K562 (cell line): Measurements from ENCODE around the gene MINK1. TPM values are rescaled to one million over a fixed set of nuclear protein-coding genes. Genes with fewer than 3 reads are reported as not detected.
A peak's percentile ranks its signal among the peaks of the same experiment; 100 is the strongest.

ENCODE experiments used
- ATF2 ChIP-seq: sonication (generic); formaldehyde crosslinking; IDR thresholded peaks from 2 replicates; pipeline ENCODE4 v1.8.1; 2022; ENCODE audit warnings: missing genetic modification reagents
- CBX3 ChIP-seq, 2 experiments: IDR thresholded peaks; 1 replicate in 1 of 2; 2 replicates in 1 of 2; pipeline ENCODE4 v1.6.1; 2012; ENCODE audit warnings: inconsistent platforms in 2 of 2, low read length in 2 of 2, borderline replicate concordance in 1 of 2, control low read depth in 1 of 2
- CREB1 ChIP-seq, 2 experiments: sonication (generic) in 1 of 2; formaldehyde crosslinking in 1 of 2; IDR thresholded peaks; 2 replicates each; pipeline versions ENCODE4 v1.6.1 to v1.8.0; 2012 to 2022; ENCODE audit warnings: inconsistent platforms in 1 of 2, mild to moderate bottlenecking in 1 of 2, missing genetic modification reagents in 1 of 2, moderate library complexity in 1 of 2
- CTCFL ChIP-seq: IDR thresholded peaks from 2 replicates; pipeline ENCODE4 v1.6.1; 2011; ENCODE audit warnings: borderline replicate concordance, low read depth, mild to moderate bottlenecking, moderate library complexity, low read length; ENCODE audit not compliant: insufficient read depth, poor library complexity, severe bottlenecking
- E2F1 ChIP-seq: sonication (generic); formaldehyde crosslinking; IDR thresholded peaks from 2 replicates; pipeline ENCODE4 v1.8.1; 2023; ENCODE audit warnings: mild to moderate bottlenecking, missing genetic modification reagents, moderate library complexity
- FOXA3 ChIP-seq, 2 experiments: fragments of 450-650 bp in 1 of 2; sonication (generic) in 1 of 2; formaldehyde crosslinking; IDR thresholded peaks in 1 of 2; conservative IDR thresholded peaks in 1 of 2; 2 replicates each; pipeline versions ENCODE4 v1.4.0 to v1.8.0; 2020 to 2022; ENCODE audit warnings: mild to moderate bottlenecking in 2 of 2, missing genetic modification reagents in 1 of 2
- GATA2 ChIP-seq: sonication (generic); formaldehyde crosslinking; IDR thresholded peaks from 2 replicates; pipeline ENCODE4 v1.4.0; 2020; ENCODE audit warnings: mild to moderate bottlenecking, missing genetic modification reagents
- HCFC1 ChIP-seq: IDR thresholded peaks from 2 replicates; pipeline ENCODE4 v1.6.1; 2012; ENCODE audit warnings: low read depth, low read length, improper control_type of control experiment
- HMG20B ChIP-seq: fragments of 250-450 bp; sonication (Bioruptor Pico); IDR thresholded peaks from 2 replicates; pipeline ENCODE4 v1.5.0; 2021; ENCODE audit warnings: mild to moderate bottlenecking
- MAX ChIP-seq: sonication (generic); formaldehyde crosslinking; IDR thresholded peaks from 2 replicates; pipeline ENCODE4 v1.9.0; 2022; ENCODE audit warnings: mild to moderate bottlenecking, missing genetic modification reagents
- MAZ ChIP-seq, 2 experiments: fragments of 450-650 bp in 1 of 2; sonication (generic) in 1 of 2; formaldehyde crosslinking; IDR thresholded peaks in 1 of 2; conservative IDR thresholded peaks in 1 of 2; 2 replicates each; pipeline versions ENCODE4 v1.4.0 to v1.5.0; 2020; ENCODE audit warnings: mild to moderate bottlenecking in 1 of 2, missing genetic modification reagents in 1 of 2
- MCM5 ChIP-seq: fragments of 450-650 bp; IDR thresholded peaks from 2 replicates; pipeline ENCODE4 v1.6.1; 2016; ENCODE audit warnings: low read depth
- MEIS2 ChIP-seq: fragments of 450-650 bp; IDR thresholded peaks from 2 replicates; pipeline ENCODE4 v1.6.1; 2014; ENCODE audit warnings: mild to moderate bottlenecking; ENCODE audit not compliant: partially characterized antibody
- NFE2L1 ChIP-seq: fragments of 450-650 bp; IDR thresholded peaks from 2 replicates; pipeline ENCODE4 v1.6.1; 2016; ENCODE audit warnings: missing genetic modification characterization, low read depth, mild to moderate bottlenecking, missing compliant biosample characterization, moderate library complexity, borderline replicate concordance
- NFIC ChIP-seq: fragments of 450-650 bp; IDR thresholded peaks from 2 replicates; pipeline ENCODE4 v1.6.1; 2017; ENCODE audit warnings: mild to moderate bottlenecking, inconsistent platforms
- NR2F6 ChIP-seq: fragments of 450-650 bp; formaldehyde crosslinking; IDR thresholded peaks from 2 replicates; pipeline ENCODE4 v1.4.0; 2020; ENCODE audit warnings: mild to moderate bottlenecking
- POLR2B ChIP-seq: fragments of 450-650 bp; IDR thresholded peaks from 2 replicates; pipeline ENCODE4 v1.6.1; 2018; ENCODE audit warnings: low read depth; ENCODE audit not compliant: partially characterized antibody
- RB1 ChIP-seq: fragments of 450-650 bp; IDR thresholded peaks from 2 replicates; pipeline ENCODE4 v1.6.1; 2017; ENCODE audit warnings: low read depth, mild to moderate bottlenecking
- SLC30A9 ChIP-seq: fragments of 250-450 bp; sonication (Bioruptor Pico); IDR thresholded peaks from 2 replicates; pipeline ENCODE4 v1.8.0; 2022; ENCODE audit warnings: mild to moderate bottlenecking, moderate library complexity
- ZFP36 ChIP-seq: fragments of 150-350 bp; IDR thresholded peaks from 2 replicates; pipeline ENCODE4 v1.6.1; 2018; ENCODE audit warnings: low read length, low read depth; ENCODE audit not compliant: partially characterized antibody
- ZNF212 ChIP-seq: fragments of 450-650 bp; formaldehyde crosslinking; IDR thresholded peaks from 2 replicates; pipeline ENCODE4 v1.4.0; 2020; ENCODE audit warnings: mild to moderate bottlenecking
- ZNF232 ChIP-seq: sonication (generic); formaldehyde crosslinking; IDR thresholded peaks from 2 replicates; pipeline ENCODE4 v1.8.0; 2022; ENCODE audit warnings: mild to moderate bottlenecking, missing genetic modification reagents
- polyA plus RNA-seq, 8 experiments: library from polyadenylated mRNA; depleted of rRNA in 4 of 8; stranded (reverse) in 5 of 8; unstranded in 3 of 8; fragments of >200 nt; fragmentation: Nextera tagmentation in 2 of 8; fragmentation: Illumina TruSeq in 1 of 8; extraction: Ambion mirVana in 2 of 8; extraction: Trizol in 1 of 8; gene quantifications; 2 replicates each; pipeline versions ENCODE4 v1.2.1 to v1.2.3, GENCODE V29; 2011 to 2014; ENCODE audit warnings: inconsistent platforms in 1 of 8, missing spikeins in 1 of 8
- total RNA-seq, 7 experiments: library from RNA; depleted of rRNA in 6 of 7; stranded (reverse); fragments of >200 nt in 6 of 7; fragmentation: Illumina TruSeq in 2 of 7; extraction: Trizol in 2 of 7; gene quantifications; 2 replicates each; pipeline versions ENCODE4 v1.2.1 to v1.2.3, GENCODE V29; 2011 to 2021; ENCODE audit warnings: low replicate concordance in 1 of 7

Gene MINK1
- total and polyA plus RNA-seq, 9 of the 15 experiments (the other 6 are each of a cell fraction or from before 2014, with no cell fraction given): 0.11 to 54.2 (median 14.9) TPM

GRCh38 chr17:4789951-4790704 lies 43.0 kb upstream of the MINK1 start (continued):
- TF ChIP-seq CBX3 (IDR thresholded peaks at IDR 0.05; ENCODE audit: borderline replicate concordance in 1 of 2, low read length in 2 of 2): 0 out of 3 replicates have a peak, but pooled peaks of 1 of the 2 experiments have one; percentile 25
- peak; percentile 27 for TF ChIP-seq NFIC
- TF ChIP-seq ATF2: 0 out of 2 replicates have a peak, but pooled peaks have one; percentile 32
- TF ChIP-seq HCFC1: peak; percentile 55; the same call in 1 of the 2 replicates
- peak; percentile 26 for TF ChIP-seq POLR2B
- no peak for TF ChIP-seq NFE2L1
- peak; percentile 90 for TF ChIP-seq MAX (CRISPR knock-in tag)
- peak; percentile 50 for TF ChIP-seq CREB1 (IDR thresholded peaks at IDR 0.05)
- TF ChIP-seq CREB1 (CRISPR knock-in tag; IDR thresholded peaks at IDR 0.05): peak; percentile 54
- TF ChIP-seq RB1: peak; percentile 85; the same call in 1 of the 2 replicates
- TF ChIP-seq CTCFL: peak; percentile 96
- TF ChIP-seq ZFP36: peak; percentile 16
- peak; percentile 91 for TF ChIP-seq E2F1 (CRISPR knock-in tag)
- TF ChIP-seq MEIS2: no peak
- no peak for TF ChIP-seq SLC30A9 (CRISPR knock-in tag)
- TF ChIP-seq NR2F6 (CRISPR knock-in tag): no peak
- peak; percentile 70 to 84 for TF ChIP-seq MAZ (CRISPR knock-in tag; conservative IDR thresholded peaks at IDR 0.05 in 1 of 2, IDR thresholded peaks at IDR 0.05 in 1 of 2)
- TF ChIP-seq MCM5: no peak
- no peak for TF ChIP-seq GATA2
- TF ChIP-seq FOXA3 (CRISPR knock-in tag; conservative IDR thresholded peaks at IDR 0.05 in 1 of 2, IDR thresholded peaks at IDR 0.05 in 1 of 2): peak in 1 of 2 experiments; percentile 57; a peak in 1 of 4 replicates
- TF ChIP-seq ZNF232 (CRISPR knock-in tag): no peak
- no peak for TF ChIP-seq HMG20B (CRISPR knock-in tag)
- no peak for TF ChIP-seq ZNF212
